ENCODE data around the gene ANGEL1. TPM values are rescaled to one million over a fixed set of nuclear protein-coding genes. Genes with fewer than 3 reads are reported as not detected.

The ANGEL1 gene
- total and polyA plus RNA-seq, 9 of the 15 experiments (the other 6 are each of a cell fraction or from before 2014, with no cell fraction given) = 2.1 to 22.2 (median 7.3) TPM

DNA sequence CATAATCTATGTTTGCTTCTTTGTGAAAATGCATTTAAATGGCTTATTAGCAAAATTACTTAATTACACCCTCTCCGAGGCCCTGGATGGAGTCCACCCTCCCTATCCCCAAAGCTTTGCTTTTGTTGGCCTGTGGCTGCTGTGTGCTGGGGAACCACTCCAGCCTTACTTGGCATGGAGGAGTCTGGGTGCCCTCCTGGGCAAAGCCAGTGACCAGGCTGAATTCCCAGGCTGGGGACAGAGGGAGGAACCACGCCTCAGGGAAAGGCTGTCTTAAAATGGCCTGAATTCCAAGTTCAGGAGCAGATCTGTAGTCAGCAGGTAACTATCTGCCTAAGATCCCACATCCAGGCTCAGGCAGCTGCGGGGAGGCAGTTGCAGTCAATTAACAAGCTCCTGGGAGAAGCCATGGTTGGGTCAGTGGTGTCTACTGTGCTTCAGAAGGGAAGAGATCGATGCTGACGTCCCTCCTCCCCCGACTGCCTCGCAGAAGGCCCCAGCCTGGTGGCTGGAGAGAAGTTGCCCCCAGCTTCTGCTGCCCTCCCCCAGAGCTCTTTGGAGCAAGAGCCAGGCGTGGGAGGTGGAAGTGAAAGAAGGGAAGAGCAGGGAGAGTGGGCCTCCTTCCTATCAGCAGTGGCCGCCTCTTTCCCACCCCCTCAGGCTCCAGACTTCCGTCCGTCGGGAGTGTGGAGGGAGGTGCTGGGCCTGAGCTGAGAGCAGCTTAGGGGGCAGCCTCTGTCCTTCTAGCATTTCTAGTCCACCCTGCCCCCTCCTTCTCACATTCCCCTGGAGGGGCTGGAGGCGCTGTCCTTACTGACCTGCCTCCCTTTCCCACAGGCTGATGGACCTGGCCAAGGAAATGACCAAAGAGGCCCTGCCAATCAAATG, 40.1 kb downstream of the ANGEL1 start (continued):
- TF ChIP-seq, protein P1, sequence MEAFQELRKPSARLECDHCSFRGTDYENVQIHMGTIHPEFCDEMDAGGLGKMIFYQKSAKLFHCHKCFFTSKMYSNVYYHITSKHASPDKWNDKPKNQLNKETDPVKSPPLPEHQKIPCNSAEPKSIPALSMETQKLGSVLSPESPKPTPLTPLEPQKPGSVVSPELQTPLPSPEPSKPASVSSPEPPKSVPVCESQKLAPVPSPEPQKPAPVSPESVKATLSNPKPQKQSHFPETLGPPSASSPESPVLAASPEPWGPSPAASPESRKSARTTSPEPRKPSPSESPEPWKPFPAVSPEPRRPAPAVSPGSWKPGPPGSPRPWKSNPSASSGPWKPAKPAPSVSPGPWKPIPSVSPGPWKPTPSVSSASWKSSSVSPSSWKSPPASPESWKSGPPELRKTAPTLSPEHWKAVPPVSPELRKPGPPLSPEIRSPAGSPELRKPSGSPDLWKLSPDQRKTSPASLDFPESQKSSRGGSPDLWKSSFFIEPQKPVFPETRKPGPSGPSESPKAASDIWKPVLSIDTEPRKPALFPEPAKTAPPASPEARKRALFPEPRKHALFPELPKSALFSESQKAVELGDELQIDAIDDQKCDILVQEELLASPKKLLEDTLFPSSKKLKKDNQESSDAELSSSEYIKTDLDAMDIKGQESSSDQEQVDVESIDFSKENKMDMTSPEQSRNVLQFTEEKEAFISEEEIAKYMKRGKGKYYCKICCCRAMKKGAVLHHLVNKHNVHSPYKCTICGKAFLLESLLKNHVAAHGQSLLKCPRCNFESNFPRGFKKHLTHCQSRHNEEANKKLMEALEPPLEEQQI (IDR thresholded peaks at IDR 0.05) = no peak
- TF ChIP-seq SIN3B (IDR thresholded peaks at IDR 0.05; ENCODE audit: low read depth) = no peak
- TF ChIP-seq ELF2 (CRISPR knock-in tag; IDR thresholded peaks at IDR 0.05) = no peak
- no peak for TF ChIP-seq ZFP36 (IDR thresholded peaks at IDR 0.05; ENCODE audit: low read depth, low read length, partially characterized antibody)
- TF ChIP-seq TGIF2 (CRISPR knock-in tag; IDR thresholded peaks at IDR 0.05) = no peak
- no peak for TF ChIP-seq PCBP2 (IDR thresholded peaks at IDR 0.05; ENCODE audit: low read depth, low read length, poor library complexity, severe bottlenecking)
- no peak for TF ChIP-seq TRIM24 (IDR thresholded peaks at IDR 0.05)
- no peak for TF ChIP-seq ZKSCAN8 (CRISPR knock-in tag; IDR thresholded peaks at IDR 0.05)
- TF ChIP-seq, protein P2, sequence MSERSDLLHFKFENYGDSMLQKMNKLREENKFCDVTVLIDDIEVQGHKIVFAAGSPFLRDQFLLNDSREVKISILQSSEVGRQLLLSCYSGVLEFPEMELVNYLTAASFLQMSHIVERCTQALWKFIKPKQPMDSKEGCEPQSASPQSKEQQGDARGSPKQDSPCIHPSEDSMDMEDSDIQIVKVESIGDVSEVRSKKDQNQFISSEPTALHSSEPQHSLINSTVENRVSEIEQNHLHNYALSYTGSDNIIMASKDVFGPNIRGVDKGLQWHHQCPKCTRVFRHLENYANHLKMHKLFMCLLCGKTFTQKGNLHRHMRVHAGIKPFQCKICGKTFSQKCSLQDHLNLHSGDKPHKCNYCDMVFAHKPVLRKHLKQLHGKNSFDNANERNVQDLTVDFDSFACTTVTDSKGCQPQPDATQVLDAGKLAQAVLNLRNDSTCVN (CRISPR knock-in tag; IDR thresholded peaks at IDR 0.05) = no peak

Measured in K562 (cell line).